ENCODE data around the gene PPA1. TPM values are rescaled to one million over a fixed set of nuclear protein-coding genes. Genes with fewer than 3 reads are reported as not detected.

PPA1 gene
- total RNA-seq, result 119 and 128 TPM in 2 replicates
- long read RNA-seq, transcript PPA1-202 (11 exons, 1,295 nt), result major isoform, 299 of 313 reads
- long read RNA-seq, partial matches to known transcripts, result 6 of 313 reads
- long read RNA-seq, other reads (novel, unspliced or antisense), result 8 of 313 reads

- TF ChIP-seq CTCF (IDR thresholded peaks at IDR 0.05; ENCODE audit: unreplicated experiment), result peak; percentile 53
- Mint-ChIP-seq H3K36me3 (ENCODE audit: insufficient read depth) (peaks cover 4% of the 10 kb centered on the region), H3K27ac (peak within 1 kb of the TSS; percentile 99), H3K27me3 (no peaks in the 10 kb centered on the region), H3K9me3 (ENCODE audit: low read depth) (peaks cover 4% of the 10 kb centered on the region), H3K4me1 (ENCODE audit: low read depth) (peaks cover 20% of the 10 kb centered on the region), H3K4me3 (ENCODE audit: low read depth) (peak within 1 kb of the TSS; percentile 96)
- peak; percentile 99 for DNase-seq (ENCODE audit: low spot score, unreplicated experiment)
Observed at GRCh38 chr10:70233109-70233938, at the start of gene PPA1. Gene PPA1 (minus strand): TSS chr10:70233429. CDS start chr10:70233327, 102 bp downstream.

GRCh38 chr10:70281609-70282008 lies 48.4 kb upstream of the PPA1 start:
- H3K4me3 Mint-ChIP-seq (ENCODE audit: low read depth), result no peak overlapping the region
- peaks cover 63% of the 10 kb centered on the region for H3K27me3 Mint-ChIP-seq
- no peak for DNase-seq (ENCODE audit: low spot score, unreplicated experiment)
- no peak for TF ChIP-seq CTCF (IDR thresholded peaks at IDR 0.05; ENCODE audit: unreplicated experiment)
- no peaks in the 10 kb centered on the region for H3K4me1 Mint-ChIP-seq (ENCODE audit: low read depth)
- H3K36me3 Mint-ChIP-seq (ENCODE audit: insufficient read depth), result no peaks in the 10 kb centered on the region
- no peak overlapping the region for H3K27ac Mint-ChIP-seq
- no peaks in the 10 kb centered on the region for H3K9me3 Mint-ChIP-seq (ENCODE audit: low read depth)

GRCh38 chr10:70280099-70280498 lies 46.9 kb upstream of the PPA1 start:
- Mint-ChIP-seq H3K36me3 (ENCODE audit: insufficient read depth) (no peaks in the 10 kb centered on the region), H3K27me3 (peaks cover 50% of the 10 kb centered on the region), H3K9me3 (ENCODE audit: low read depth) (no peaks in the 10 kb centered on the region), H3K4me3 (ENCODE audit: low read depth) (no peak overlapping the region), H3K27ac (no peak overlapping the region), H3K4me1 (ENCODE audit: low read depth) (no peaks in the 10 kb centered on the region)
- no peak for TF ChIP-seq CTCF (IDR thresholded peaks at IDR 0.05; ENCODE audit: unreplicated experiment)
- DNase-seq (ENCODE audit: low spot score, unreplicated experiment), result no peak

- no peak for DNase-seq (ENCODE audit: low spot score, unreplicated experiment)
- H3K4me3 Mint-ChIP-seq (ENCODE audit: low read depth), result no peak overlapping the region
- H3K36me3 Mint-ChIP-seq (ENCODE audit: insufficient read depth), result no peaks in the 10 kb centered on the region
- peaks cover 28% of the 10 kb centered on the region for H3K27me3 Mint-ChIP-seq
- H3K4me1 Mint-ChIP-seq (ENCODE audit: low read depth), result no peaks in the 10 kb centered on the region
- H3K27ac Mint-ChIP-seq, result no peak overlapping the region
- no peaks in the 10 kb centered on the region for H3K9me3 Mint-ChIP-seq (ENCODE audit: low read depth)
- no peak for TF ChIP-seq CTCF (IDR thresholded peaks at IDR 0.05; ENCODE audit: unreplicated experiment)
Observed at GRCh38 chr10:70277396-70278030, 44.3 kb upstream of the PPA1 start.

- Mint-ChIP-seq H3K27ac (no peak overlapping the region), H3K4me3 (ENCODE audit: low read depth) (no peak overlapping the region), H3K36me3 (ENCODE audit: insufficient read depth) (no peaks in the 10 kb centered on the region), H3K4me1 (ENCODE audit: low read depth) (no peaks in the 10 kb centered on the region), H3K9me3 (ENCODE audit: low read depth) (no peaks in the 10 kb centered on the region), H3K27me3 (peaks cover under 1% of the 10 kb centered on the region)
- TF ChIP-seq CTCF (IDR thresholded peaks at IDR 0.05; ENCODE audit: unreplicated experiment), result no peak
- no peak for DNase-seq (ENCODE audit: low spot score, unreplicated experiment)
Observed at GRCh38 chr10:70274643-70275042, 41.4 kb upstream of the PPA1 start.
